ENCODE results near the gene MRC2. TPM values are rescaled to one million over a fixed set of nuclear protein-coding genes. Genes with fewer than 3 reads are reported as not detected.

Gene MRC2
- polyA plus RNA-seq, 2 of the 4 experiments (the other 2 are of a cell fraction) = 20.2 to 57.3 TPM

GRCh38 chr17:62580947-62581346, 46.5 kb upstream of the MRC2 start:
- Histone ChIP-seq H3K9me3 (no peaks in the 10 kb centered on the region), H3K4me2 (no peak overlapping the region), H3K4me1 (no peaks in the 10 kb centered on the region; the same call in 2 of the 3 replicates), H3K27ac (no peak overlapping the region), H3K4me3 (no peak overlapping the region)
- CTCF ChIA-PET = interaction anchor here (0.9 to 2.2 kb wide), 4 partner anchors 10 to 35 kb away, joined by 3 to 8 read pairs (median 4); no protein-coding TSS in a partner anchor
- TF ChIP-seq HMGXB4 (CRISPR knock-in tag; IDR thresholded peaks at IDR 0.05; ENCODE audit: borderline replicate concordance) = no peak
- no peak for TF ChIP-seq PHF8 (IDR thresholded peaks at IDR 0.05; ENCODE audit: borderline replicate concordance, low read depth)
- TF ChIP-seq HOXA7 (CRISPR knock-in tag; IDR thresholded peaks at IDR 0.05) = no peak
- no peak for TF ChIP-seq TFCP2L1 (CRISPR knock-in tag; IDR thresholded peaks at IDR 0.05)
- TF ChIP-seq CEBPB (IDR thresholded peaks at IDR 0.05) = no peak
- no peak for TF ChIP-seq ZC3H11A (IDR thresholded peaks at IDR 0.05)
- TF ChIP-seq RNF2 (IDR thresholded peaks at IDR 0.05; ENCODE audit: borderline replicate concordance, low read depth) = no peak
- no peak for TF ChIP-seq USF2 (IDR thresholded peaks at IDR 0.05)
- TF ChIP-seq EHMT2 (IDR thresholded peaks at IDR 0.05; ENCODE audit: low read depth) = no peak
- no peak for TF ChIP-seq NPAS2 (CRISPR knock-in tag; IDR thresholded peaks at IDR 0.05; ENCODE audit: borderline replicate concordance)
- TF ChIP-seq RARB (CRISPR knock-in tag; IDR thresholded peaks at IDR 0.05) = no peak
- TF ChIP-seq EP300 (IDR thresholded peaks at IDR 0.05) = no peak
- POLR2A ChIA-PET = no interaction called here
- no peak for DNase-seq (ENCODE audit: low read depth in 1 of 2, low spot score in 1 of 2)
- 93% methylated on average over 2 of the region's 2 CpGs for WGBS (ENCODE audit: missing lambda C conversion rate)
- FAIRE-seq = no peak
- ATAC-seq = no peak; a peak in 1 of 6 replicates

GRCh38 chr17:62581764-62582163, 45.7 kb upstream of the MRC2 start:
- DNase-seq (ENCODE audit: low read depth in 1 of 2, low spot score in 1 of 2) = no peak
- ChIA-PET POLR2A (no interaction called here), CTCF (interaction anchor here (0.7 to 2.2 kb wide), 5 partner anchors 9 to 14 kb away, joined by 3 to 8 read pairs (median 5); no protein-coding TSS in a partner anchor)
- FAIRE-seq = no peak
- TF ChIP-seq MAZ (IDR thresholded peaks at IDR 0.05; ENCODE audit: borderline replicate concordance, low read depth, low read length) (no peak), NR3C1 (IDR thresholded peaks at IDR 0.05) (no peak), MYC (IDR thresholded peaks at IDR 0.05; ENCODE audit: borderline replicate concordance, low read length) (no peak), RAD21 (conservative IDR thresholded peaks at IDR 0.05 in 1 of 2, IDR thresholded peaks at IDR 0.05 in 1 of 2) (no peak), FOSL2 (IDR thresholded peaks at IDR 0.05) (no peak), FOSL2 (CRISPR knock-in tag; IDR thresholded peaks at IDR 0.05) (no peak), E2F6 (IDR thresholded peaks at IDR 0.05; ENCODE audit: borderline replicate concordance, low read depth) (no peak)
- H3K4me1 ChIP-seq = no peaks in the 10 kb centered on the region; the same call in 2 of the 3 replicates
- ATAC-seq = no peak
- WGBS (ENCODE audit: missing lambda C conversion rate) = 81% methylated on average over 1 of the region's 1 CpG
- no peaks in the 10 kb centered on the region for H3K9me3 ChIP-seq
- no peak overlapping the region for H3K4me3 ChIP-seq
- H3K4me2 ChIP-seq = no peak overlapping the region
- H3K27ac ChIP-seq = no peak overlapping the region

- no peak for DNase-seq (ENCODE audit: low read depth in 1 of 2, low spot score in 1 of 2)
- H3K9me3 ChIP-seq = no peaks in the 10 kb centered on the region
- 96% methylated on average over 2 of the region's 2 CpGs for WGBS (ENCODE audit: missing lambda C conversion rate)
- H3K4me3 ChIP-seq = no peak overlapping the region
- no peak overlapping the region for H3K4me2 ChIP-seq
- CTCF ChIA-PET = interaction anchor here (1.4 kb wide), 1 partner anchor 32 kb away, joined by 3 read pairs; no protein-coding TSS in a partner anchor
- H3K27ac ChIP-seq = no peak overlapping the region
- peak in 1 of 2 experiments; percentile 25; a peak in 1 of 6 replicates for ATAC-seq
- TF ChIP-seq POLR2AphosphoS2 (conservative IDR thresholded peaks at IDR 0.05; ENCODE audit: low read length) = no peak
- no peak for TF ChIP-seq PHF8 (IDR thresholded peaks at IDR 0.05; ENCODE audit: borderline replicate concordance, low read depth)
- TF ChIP-seq RCOR1 (IDR thresholded peaks at IDR 0.05; ENCODE audit: low read depth, low read length) = no peak
- TF ChIP-seq ESRRA (IDR thresholded peaks at IDR 0.05; ENCODE audit: borderline replicate concordance, low read length) = no peak
- TF ChIP-seq HEYL (CRISPR knock-in tag; IDR thresholded peaks at IDR 0.05) = no peak
- TF ChIP-seq NR3C1 (IDR thresholded peaks at IDR 0.05) = no peak
- TF ChIP-seq RAD21 (conservative IDR thresholded peaks at IDR 0.05 in 1 of 2, IDR thresholded peaks at IDR 0.05 in 1 of 2) = no peak
- TF ChIP-seq KDM5A (IDR thresholded peaks at IDR 0.05) = no peak
- no peak for TF ChIP-seq EP300 (IDR thresholded peaks at IDR 0.05)
- no peak for TF ChIP-seq ZNF302 (CRISPR knock-in tag; IDR thresholded peaks at IDR 0.05)
- FAIRE-seq = no peak
- POLR2A ChIA-PET = no interaction called here
- H3K4me1 ChIP-seq = 0 out of 3 replicates have a peak, but pooled peaks cover 3% of the 10 kb centered on the region
These were observed 39.9 kb upstream of the MRC2 start for GRCh38 chr17:62587554-62587953.

Measured in A549 (cell line).